ENCODE measurements around the gene TNIK. TPM values are rescaled to one million over a fixed set of nuclear protein-coding genes. Genes with fewer than 3 reads are reported as not detected.

Gene TNIK
- total and polyA plus RNA-seq, 2 of the 4 experiments (the other 2 are of a cell fraction) = 3.4 to 6.3 TPM

DNA sequence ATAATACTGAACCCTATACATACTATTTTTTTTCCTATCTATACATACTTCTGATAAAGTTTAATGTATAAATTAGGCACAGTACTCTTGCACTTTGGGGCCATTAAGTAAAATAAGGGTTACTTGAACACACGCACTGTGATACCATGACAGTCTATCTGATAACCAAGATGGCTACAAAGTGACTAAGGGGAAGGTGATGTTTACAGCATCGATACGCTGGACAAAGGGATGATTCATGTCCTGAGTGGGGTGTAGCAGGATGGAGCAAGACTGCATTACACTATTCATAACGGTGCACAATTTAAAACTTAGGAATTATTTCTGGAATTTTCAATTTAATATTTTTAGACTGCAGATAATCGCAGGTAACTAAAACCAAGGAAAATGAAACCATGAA lies 403.7 kb downstream of the TNIK start:
- Histone ChIP-seq H3K56ac (ENCODE audit: extremely low read depth, insufficient read depth, low read length) (no peak overlapping the region), H3K4ac (ENCODE audit: low read depth, low read length) (peak overlapping the region; percentile 39; the same call in 1 of the 2 replicates), H3K14ac (replicated peaks; ENCODE audit: low read depth, low read length) (peak overlapping the region; percentile 63; the same call in 1 of the 2 replicates), H2BK5ac (ENCODE audit: low read depth, low read length, poor library complexity, severe bottlenecking) (peak overlapping the region; percentile 17), H2BK15ac (ENCODE audit: low read depth, low read length) (peak overlapping the region; percentile 65; the same call in 1 of the 3 replicates), H4K8ac (ENCODE audit: low read depth in 2 of 2, low read length in 2 of 2) (no peak overlapping the region; a peak in 2 of 4 replicates), H4K20me1 (ENCODE audit: insufficient read depth, low read length) (no peaks in the 10 kb centered on the region), H3K9ac (ENCODE audit: low read depth, low read length) (no peak overlapping the region), H3K4me1 (ENCODE audit: control insufficient read depth, insufficient read depth, low read length) (peaks cover 8% of the 10 kb centered on the region), H2BK120ac (ENCODE audit: low read depth, low read length) (peak overlapping the region; percentile 85; the same call in 1 of the 2 replicates), H3K4me2 (ENCODE audit: low read depth, low read length) (no peak overlapping the region), H3K18ac (ENCODE audit: low read depth, low read length) (peak overlapping the region; percentile 18; the same call in 1 of the 2 replicates), H3K36me3 (ENCODE audit: control insufficient read depth, insufficient read depth, low read length) (no peaks in the 10 kb centered on the region), H4K5ac (ENCODE audit: low read depth, low read length) (no peak overlapping the region), H3K9me3 (ENCODE audit: control insufficient read depth, insufficient read depth, low read length) (no peaks in the 10 kb centered on the region), H4K91ac (ENCODE audit: insufficient read depth, low read depth, low read length) (no peak overlapping the region), H2AK5ac (ENCODE audit: low read depth, low read length) (no peak overlapping the region), H3K79me1 (ENCODE audit: low read depth in 1 of 2, low read length in 2 of 2) (no peaks in the 10 kb centered on the region), H3K9me1 (ENCODE audit: insufficient read depth, low read length) (peaks cover 5% of the 10 kb centered on the region; the same call in 1 of the 2 replicates), H3K4me3 (ENCODE audit: insufficient read depth, low read depth, low read length) (no peak overlapping the region), H3K27me3 (ENCODE audit: control insufficient read depth, insufficient read depth, low read length) (no peaks in the 10 kb centered on the region), H3K27ac (ENCODE audit: insufficient read depth, low read length) (no peak overlapping the region), H2AFZ (replicated peaks; ENCODE audit: low read length, poor library complexity) (no peak overlapping the region), H2BK20ac (ENCODE audit: low read depth, low read length) (no peak overlapping the region), H3K23ac (ENCODE audit: low read depth, low read length) (no peak overlapping the region; the same call in 1 of the 2 replicates), H2AK9ac (replicated peaks; ENCODE audit: low read depth, low read length, poor library complexity) (no peak overlapping the region)
- ChIA-PET POLR2A (ENCODE audit: unreplicated experiment) (no interaction called here), CTCF (no interaction called here)
- DNase-seq (peak; percentile 81), ATAC-seq (ENCODE audit: low read depth) (peak; percentile 44; the same call in 1 of the 2 replicates)
- no peak for TF ChIP-seq MAFK (IDR thresholded peaks at IDR 0.05; ENCODE audit: low read depth, low read length)
- TF ChIP-seq NFE2L2 (IDR thresholded peaks at IDR 0.05; ENCODE audit: low read depth, low read length) = peak; percentile 26; the same call in 1 of the 2 replicates
- TF ChIP-seq, protein P1, sequence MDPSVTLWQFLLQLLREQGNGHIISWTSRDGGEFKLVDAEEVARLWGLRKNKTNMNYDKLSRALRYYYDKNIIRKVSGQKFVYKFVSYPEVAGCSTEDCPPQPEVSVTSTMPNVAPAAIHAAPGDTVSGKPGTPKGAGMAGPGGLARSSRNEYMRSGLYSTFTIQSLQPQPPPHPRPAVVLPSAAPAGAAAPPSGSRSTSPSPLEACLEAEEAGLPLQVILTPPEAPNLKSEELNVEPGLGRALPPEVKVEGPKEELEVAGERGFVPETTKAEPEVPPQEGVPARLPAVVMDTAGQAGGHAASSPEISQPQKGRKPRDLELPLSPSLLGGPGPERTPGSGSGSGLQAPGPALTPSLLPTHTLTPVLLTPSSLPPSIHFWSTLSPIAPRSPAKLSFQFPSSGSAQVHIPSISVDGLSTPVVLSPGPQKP (IDR thresholded peaks at IDR 0.05; ENCODE audit: borderline replicate concordance, low read depth, low read length) = no peak
- no peak for TF ChIP-seq CHD1 (IDR thresholded peaks at IDR 0.05; ENCODE audit: low read depth, low read length)
- TF ChIP-seq BHLHE40 (IDR thresholded peaks at IDR 0.05; ENCODE audit: low read depth, low read length) = no peak
- TF ChIP-seq FOS (IDR thresholded peaks at IDR 0.05; ENCODE audit: low read depth, low read length) = peak; percentile 34; the same call in 1 of the 2 replicates
- no peak for TF ChIP-seq MXI1 (IDR thresholded peaks at IDR 0.05; ENCODE audit: borderline replicate concordance, low read depth, low read length)
- TF ChIP-seq RAD21 (IDR thresholded peaks at IDR 0.05; ENCODE audit: low read length) = no peak
- no peak for TF ChIP-seq SMC3 (IDR thresholded peaks at IDR 0.05; ENCODE audit: low read depth, low read length)
- TF ChIP-seq RCOR1 (IDR thresholded peaks at IDR 0.05; ENCODE audit: insufficient replicate concordance, low read length) = no peak
- no peak for TF ChIP-seq RFX5 (IDR thresholded peaks at IDR 0.05; ENCODE audit: low read depth, low read length)
- TF ChIP-seq POLR2A (IDR thresholded peaks at IDR 0.05; ENCODE audit: low read depth, low read length) = no peak
- TF ChIP-seq, protein P2, sequence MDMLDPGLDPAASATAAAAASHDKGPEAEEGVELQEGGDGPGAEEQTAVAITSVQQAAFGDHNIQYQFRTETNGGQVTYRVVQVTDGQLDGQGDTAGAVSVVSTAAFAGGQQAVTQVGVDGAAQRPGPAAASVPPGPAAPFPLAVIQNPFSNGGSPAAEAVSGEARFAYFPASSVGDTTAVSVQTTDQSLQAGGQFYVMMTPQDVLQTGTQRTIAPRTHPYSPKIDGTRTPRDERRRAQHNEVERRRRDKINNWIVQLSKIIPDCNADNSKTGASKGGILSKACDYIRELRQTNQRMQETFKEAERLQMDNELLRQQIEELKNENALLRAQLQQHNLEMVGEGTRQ (IDR thresholded peaks at IDR 0.05; ENCODE audit: low read depth, low read length) = no peak
- no peak for TF ChIP-seq MAZ (IDR thresholded peaks at IDR 0.05; ENCODE audit: borderline replicate concordance, low read depth, low read length)
- TF ChIP-seq CEBPB (IDR thresholded peaks at IDR 0.05; ENCODE audit: low read depth, low read length) = peak; percentile 83
- TF ChIP-seq, protein P3, sequence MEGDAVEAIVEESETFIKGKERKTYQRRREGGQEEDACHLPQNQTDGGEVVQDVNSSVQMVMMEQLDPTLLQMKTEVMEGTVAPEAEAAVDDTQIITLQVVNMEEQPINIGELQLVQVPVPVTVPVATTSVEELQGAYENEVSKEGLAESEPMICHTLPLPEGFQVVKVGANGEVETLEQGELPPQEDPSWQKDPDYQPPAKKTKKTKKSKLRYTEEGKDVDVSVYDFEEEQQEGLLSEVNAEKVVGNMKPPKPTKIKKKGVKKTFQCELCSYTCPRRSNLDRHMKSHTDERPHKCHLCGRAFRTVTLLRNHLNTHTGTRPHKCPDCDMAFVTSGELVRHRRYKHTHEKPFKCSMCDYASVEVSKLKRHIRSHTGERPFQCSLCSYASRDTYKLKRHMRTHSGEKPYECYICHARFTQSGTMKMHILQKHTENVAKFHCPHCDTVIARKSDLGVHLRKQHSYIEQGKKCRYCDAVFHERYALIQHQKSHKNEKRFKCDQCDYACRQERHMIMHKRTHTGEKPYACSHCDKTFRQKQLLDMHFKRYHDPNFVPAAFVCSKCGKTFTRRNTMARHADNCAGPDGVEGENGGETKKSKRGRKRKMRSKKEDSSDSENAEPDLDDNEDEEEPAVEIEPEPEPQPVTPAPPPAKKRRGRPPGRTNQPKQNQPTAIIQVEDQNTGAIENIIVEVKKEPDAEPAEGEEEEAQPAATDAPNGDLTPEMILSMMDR (conservative IDR thresholded peaks at IDR 0.05; ENCODE audit: low read depth, low read length) = no peak
- dilution Hi-C loops (cut with HindIII; ENCODE audit: low sequenced_read_pairs, unreplicated experiment) (no loop called here), intact Hi-C loops (cut with micrococcal nuclease) (no loop called here), in situ Hi-C loops (cut with MboI; ENCODE audit: low sequenced_read_pairs) (no loop called here)
- no CpG with 5 or more reads among the region's 5 CpGs for WGBS, 2 experiments (ENCODE audit: extremely low coverage in 2 of 2, insufficient read length in 1 of 2)
- no TSS peak for BruUV-seq (replicated peaks)

Data from IMR-90 (cell line).